Fibroblast of lung (primary cell): ENCODE results near the gene SELENOO. TPM values are rescaled to one million over a fixed set of nuclear protein-coding genes. Genes with fewer than 3 reads are reported as not detected.
"Not testable (repeated sequence)": the region's sequence is repeated elsewhere in the genome, so short reads cannot be mapped to it uniquely, and the experiment has no call there.

Source experiments
- DNase-seq, 2 donors: peaks; one replicate each; pipeline versions ENCODE4 v3.0.0 to v3.0.0-alpha.2; 2010; ENCODE audit warnings: low read depth in 2 of 2
- H2AFZ ChIP-seq: 2 replicates; pipeline ENCODE4 v1.5.1; 2012; ENCODE audit warnings: low read length, control low read depth, inconsistent platforms
- H3K27ac ChIP-seq: 2 replicates; pipeline ENCODE4 v1.5.1; 2011; ENCODE audit warnings: low read length, control low read depth; ENCODE audit not compliant: insufficient read depth
- H3K27me3 ChIP-seq: 2 replicates; pipeline ENCODE4 v1.5.1; 2011; ENCODE audit warnings: mild to moderate bottlenecking, low read length; ENCODE audit not compliant: control insufficient read depth, insufficient read depth
- H3K36me3 ChIP-seq: 2 replicates; pipeline ENCODE4 v1.5.1; 2011; ENCODE audit warnings: low read length; ENCODE audit not compliant: control insufficient read depth, insufficient read depth
- H3K4me1 ChIP-seq: 2 replicates; pipeline ENCODE4 v1.5.1; 2011; ENCODE audit warnings: low read length; ENCODE audit not compliant: control insufficient read depth, insufficient read depth; ENCODE audit errors: extremely low read depth
- H3K4me2 ChIP-seq: 2 replicates; pipeline ENCODE4 v1.5.1; 2011; ENCODE audit warnings: low read length, control low read depth; ENCODE audit not compliant: insufficient read depth; ENCODE audit errors: extremely low read depth
- H3K4me3 ChIP-seq, 4 experiments: fragments of 200-600 bp in 1 of 4; sonication (generic) in 1 of 4; replicated peaks in 1 of 4; 2 replicates each; pipeline ENCODE4 v1.5.1; 2011 to 2016; ENCODE audit warnings: low read length in 4 of 4, low read depth in 3 of 4, mild to moderate bottlenecking in 3 of 4, control low read depth in 2 of 4, inconsistent platforms in 1 of 4, mixed read lengths in 1 of 4; ENCODE audit not compliant: insufficient read depth in 1 of 4; ENCODE audit errors: control extremely low read depth in 1 of 4
- H3K79me2 ChIP-seq: 2 replicates; pipeline ENCODE4 v1.5.1; 2012; ENCODE audit warnings: mild to moderate bottlenecking, low read length, inconsistent platforms; ENCODE audit not compliant: control insufficient read depth, insufficient read depth
- H3K9ac ChIP-seq: 2 replicates; pipeline ENCODE4 v1.5.1; 2011; ENCODE audit warnings: mild to moderate bottlenecking, low read length, control low read depth; ENCODE audit not compliant: insufficient read depth
- H3K9me3 ChIP-seq: 2 replicates; pipeline ENCODE4 v1.5.1; 2012; ENCODE audit warnings: low read depth, low read length; ENCODE audit not compliant: control insufficient read depth, insufficient read depth
- H4K20me1 ChIP-seq: 2 replicates; pipeline ENCODE4 v1.5.1; 2011; ENCODE audit warnings: low read length; ENCODE audit not compliant: control insufficient read depth, insufficient read depth; ENCODE audit errors: extremely low read depth
- CTCF ChIP-seq, 2 donors: IDR thresholded peaks in 1 of 2; conservative IDR thresholded peaks in 1 of 2; 1 replicate in 1 of 2; 2 replicates in 1 of 2; pipeline ENCODE4 v1.5.1; 2011 to 2012; ENCODE audit warnings: low read length in 2 of 2, control low read depth in 1 of 2, inconsistent platforms in 1 of 2, low read depth in 1 of 2, mild to moderate bottlenecking in 1 of 2
- EZH2 ChIP-seq: IDR thresholded peaks from 2 replicates; pipeline ENCODE4 v1.5.1; 2012; ENCODE audit warnings: low read length, control low read depth, mild to moderate bottlenecking; ENCODE audit errors: missing control alignments
- polyA plus RNA-seq, 2 donors: library from polyadenylated mRNA; depleted of rRNA in 1 of 2; stranded (reverse) in 1 of 2; unstranded in 1 of 2; fragments of >200 nt; gene quantifications; 2 replicates each; pipeline ENCODE4 v1.2.1, GENCODE V29; 2011 to 2012; ENCODE audit warnings: missing spikeins in 1 of 2
- total RNA-seq: library from RNA; depleted of rRNA; stranded (reverse); fragments of >200 nt; gene quantifications from 2 replicates; pipeline ENCODE4 v1.2.1, GENCODE V29; 2014

The SELENOO gene
- total and polyA plus RNA-seq, 2 donors (not counting 1 experiment from before 2014, with no cell fraction given), result 8.3 to 20.1 TPM

- Histone ChIP-seq H3K4me1 (peaks cover 2% of the 10 kb centered on the region), H3K9ac (no peak overlapping the region), H3K4me2 (no peak overlapping the region), H3K27me3 (no peaks in the 10 kb centered on the region), H3K79me2 (peaks cover 20% of the 10 kb centered on the region), H3K36me3 (peaks cover 16% of the 10 kb centered on the region), H3K9me3 (no peaks in the 10 kb centered on the region), H4K20me1 (no peaks in the 10 kb centered on the region), H3K4me3 (no peak overlapping the region), H3K27ac (no peak overlapping the region), H2AFZ (no peak overlapping the region)
- TF ChIP-seq EZH2 (no peak), CTCF (conservative IDR thresholded peaks at IDR 0.05 in 1 of 2, IDR thresholded peaks at IDR 0.05 in 1 of 2; ENCODE audit: low read depth in 1 of 2, low read length in 2 of 2) (no peak)
- no peak for DNase-seq
Measured at GRCh38 chr22:50203288-50203687, 2.5 kb downstream of the SELENOO start.

GRCh38 chr22:50204571-50204970 lies 3.8 kb downstream of the SELENOO start:
- H3K79me2 ChIP-seq, result peaks cover 20% of the 10 kb centered on the region
- peaks cover 13% of the 10 kb centered on the region for H3K36me3 ChIP-seq

GRCh38 chr22:50204998-50205397 lies 4.2 kb downstream of the SELENOO start:
- Histone ChIP-seq H3K36me3 (peaks cover 14% of the 10 kb centered on the region), H3K79me2 (peaks cover 20% of the 10 kb centered on the region)
- not testable (repeated sequence) for H4K20me1 ChIP-seq, H3K4me3 ChIP-seq, H3K9ac ChIP-seq, H3K27ac ChIP-seq, H2AFZ ChIP-seq, H3K27me3 ChIP-seq, H3K4me1 ChIP-seq, DNase-seq, H3K4me2 ChIP-seq, H3K9me3 ChIP-seq

More at GRCh38 chr22:50204571-50204970, 3.8 kb downstream of the SELENOO start:
- Histone ChIP-seq H3K4me2 (no peak overlapping the region), H4K20me1 (no peaks in the 10 kb centered on the region), H3K9me3 (no peaks in the 10 kb centered on the region), H2AFZ (no peak overlapping the region), H3K9ac (no peak overlapping the region), H3K27me3 (no peaks in the 10 kb centered on the region), H3K4me1 (peaks cover 2% of the 10 kb centered on the region), H3K27ac (no peak overlapping the region), H3K4me3 (no peak overlapping the region)
- TF ChIP-seq EZH2 (no peak), CTCF (conservative IDR thresholded peaks at IDR 0.05 in 1 of 2, IDR thresholded peaks at IDR 0.05 in 1 of 2; ENCODE audit: low read depth in 1 of 2, low read length in 2 of 2) (no peak)
- DNase-seq, result no peak
